HepG2 (cell line): Measurements from ENCODE around the gene RPL27A. TPM values are rescaled to one million over a fixed set of nuclear protein-coding genes. Genes with fewer than 3 reads are reported as not detected.
A peak's percentile ranks its signal among the peaks of the same experiment; 100 is the strongest.

Experiments used
- CREM ChIP-seq, 2 experiments: sonication (generic) in 1 of 2; formaldehyde crosslinking in 1 of 2; IDR thresholded peaks; 2 replicates each; pipeline versions ENCODE4 v1.4.0 to v1.6.1; 2016 to 2020; ENCODE audit warnings: antibody characterized with exemption in 1 of 2, mild to moderate bottlenecking in 1 of 2, missing genetic modification reagents in 1 of 2
- KLF15 ChIP-seq: sonication (generic); formaldehyde crosslinking; IDR thresholded peaks from 2 replicates; pipeline ENCODE4 v1.8.1; 2023; ENCODE audit warnings: borderline replicate concordance, mild to moderate bottlenecking, inconsistent platforms, missing genetic modification reagents, mixed read lengths
- NR2F1 ChIP-seq, 2 experiments: fragments of 450-650 bp in 1 of 2; formaldehyde crosslinking in 1 of 2; IDR thresholded peaks; 2 replicates each; pipeline versions ENCODE4 v1.5.0 to v1.6.1; 2016 to 2020; ENCODE audit warnings: mild to moderate bottlenecking in 1 of 2, missing compliant biosample characterization in 1 of 2, missing genetic modification reagents in 1 of 2, moderate library complexity in 1 of 2
- NR2F6 ChIP-seq, 2 experiments: IDR thresholded peaks; 2 replicates each; pipeline ENCODE4 v1.6.1; 2016; ENCODE audit warnings: antibody characterized with exemption in 1 of 2, mild to moderate bottlenecking in 1 of 2
- TCF7 ChIP-seq: sonication (generic); IDR thresholded peaks from 2 replicates; pipeline ENCODE4 v1.6.1; 2016; ENCODE audit warnings: antibody characterized with exemption, low read depth
- YEATS4 ChIP-seq: sonication (generic); formaldehyde crosslinking; IDR thresholded peaks from 2 replicates; pipeline ENCODE4 v1.4.0; 2020; ENCODE audit warnings: missing genetic modification reagents, borderline replicate concordance
- ZNF282 ChIP-seq: fragments of 450-650 bp; IDR thresholded peaks from 2 replicates; pipeline ENCODE4 v1.6.1; 2018; ENCODE audit not compliant: partially characterized antibody
- ZNF326 ChIP-seq: sonication (generic); formaldehyde crosslinking; IDR thresholded peaks from 2 replicates; pipeline ENCODE4 v1.4.0; 2020; ENCODE audit warnings: missing genetic modification reagents, borderline replicate concordance
- ZNF350 ChIP-seq: sonication (generic); formaldehyde crosslinking; IDR thresholded peaks from 2 replicates; pipeline ENCODE4 v1.4.0; 2020; ENCODE audit warnings: mild to moderate bottlenecking, low read depth, missing genetic modification reagents, borderline replicate concordance
- ZNF510 ChIP-seq: sonication (generic); formaldehyde crosslinking; IDR thresholded peaks from 2 replicates; pipeline ENCODE4 v1.4.0; 2020; ENCODE audit warnings: low read depth, mild to moderate bottlenecking, missing genetic modification reagents
- ZNF615 ChIP-seq: sonication (generic); formaldehyde crosslinking; IDR thresholded peaks from 2 replicates; pipeline ENCODE4 v1.5.0; 2020; ENCODE audit warnings: mild to moderate bottlenecking, missing genetic modification reagents, borderline replicate concordance
- ZNF660 ChIP-seq: sonication (generic); formaldehyde crosslinking; IDR thresholded peaks from 2 replicates; pipeline ENCODE4 v1.5.1; 2020; ENCODE audit warnings: mild to moderate bottlenecking, low read depth, missing genetic modification reagents, borderline replicate concordance
- ZNF781 ChIP-seq: sonication (generic); formaldehyde crosslinking; IDR thresholded peaks from 2 replicates; pipeline ENCODE4 v1.5.1; 2020; ENCODE audit warnings: borderline replicate concordance, mild to moderate bottlenecking, missing genetic modification reagents; ENCODE audit errors: not compliant biosample characterization
- polyA plus RNA-seq, 8 experiments: library from polyadenylated mRNA; depleted of rRNA in 3 of 8; stranded (reverse) in 7 of 8; unstranded in 1 of 8; fragments of >200 nt; fragmentation: Illumina TruSeq in 4 of 8; extraction: Trizol in 4 of 8; gene quantifications; 2 replicates each; pipeline versions ENCODE4 v1.2.1 to v1.2.3, GENCODE V29; 2011 to 2016; ENCODE audit warnings: low read depth in 4 of 8, missing spikeins in 1 of 8, mixed read lengths in 1 of 8; ENCODE audit not compliant: insufficient read depth in 1 of 8
- total RNA-seq, 5 experiments: library from RNA; depleted of rRNA; stranded (reverse); fragments of >200 nt; fragmentation: Illumina TruSeq; extraction: Trizol; gene quantifications; 2 replicates each; pipeline ENCODE4 v1.2.3, GENCODE V29; 2016; ENCODE audit warnings: low read depth in 1 of 5
- TF ChIP-seq, protein P1 (sequence below): sonication (generic); formaldehyde crosslinking; IDR thresholded peaks from 2 replicates; pipeline ENCODE4 v1.8.1; 2023; ENCODE audit warnings: missing genetic modification reagents, inconsistent platforms, borderline replicate concordance
- TF ChIP-seq, protein P2 (sequence below): conservative IDR thresholded peaks from 2 replicates; pipeline ENCODE4 v1.6.1; 2018; ENCODE audit warnings: missing genetic modification reagents
- TF ChIP-seq, protein P3 (sequence below): sonication (generic); formaldehyde crosslinking; IDR thresholded peaks from 2 replicates; pipeline ENCODE4 v1.4.0; 2020; ENCODE audit warnings: missing genetic modification reagents
- TF ChIP-seq, protein P4 (sequence below): IDR thresholded peaks from 2 replicates; pipeline ENCODE4 v1.6.1; 2018; ENCODE audit warnings: missing genetic modification reagents
- TF ChIP-seq, protein P5 (sequence below): sonication (generic); formaldehyde crosslinking; IDR thresholded peaks from 2 replicates; pipeline ENCODE4 v1.4.0; 2020; ENCODE audit warnings: missing genetic modification reagents

RPL27A gene
- total and polyA plus RNA-seq, 2 of the 13 experiments (the other 11 are each of a cell fraction or from before 2014, with no cell fraction given): 1,531 to 2,153 TPM

DNA sequence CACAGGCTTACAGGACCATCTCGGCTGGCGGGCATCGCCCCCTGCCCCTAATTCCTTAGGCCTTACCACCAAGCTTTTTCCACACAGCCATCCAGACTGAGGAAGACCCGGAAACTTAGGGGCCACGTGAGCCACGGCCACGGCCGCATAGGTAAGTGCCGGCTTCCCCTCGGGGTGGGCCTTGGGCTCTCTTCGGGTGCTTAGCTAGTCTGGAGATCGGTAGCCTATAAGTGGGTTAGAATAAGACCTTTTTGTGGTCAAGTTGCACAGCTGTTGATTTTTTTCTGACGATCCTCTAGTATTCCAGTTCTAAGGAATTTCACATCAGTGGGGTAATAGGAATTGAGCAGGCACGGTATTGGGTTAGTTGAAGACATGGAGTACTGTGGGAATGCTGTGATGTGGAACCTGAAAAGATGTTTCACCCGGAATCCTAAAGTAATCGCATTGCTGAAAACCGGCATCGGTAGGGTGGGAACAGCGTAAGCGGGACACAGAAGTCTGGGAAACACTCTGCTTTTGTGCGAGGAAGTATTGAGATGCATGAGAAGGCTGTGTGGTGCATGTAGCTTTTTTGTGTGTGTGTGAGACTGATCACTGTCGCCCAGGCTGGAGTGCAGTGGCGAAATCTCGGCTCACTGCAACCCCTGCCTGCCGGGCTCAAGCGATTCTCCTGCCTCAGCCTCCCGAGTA lies 669 bp downstream of the RPL27A start (continued):
- TF ChIP-seq ZNF615 (CRISPR knock-in tag) (peak; percentile 75; the same call in 1 of the 2 replicates), YEATS4 (CRISPR knock-in tag) (no peak), NR2F6 (IDR thresholded peaks at IDR 0.05) (no peak), NR2F6 (CRISPR knock-in tag; IDR thresholded peaks at IDR 0.05) (no peak), ZNF660 (no peak), ZNF350 (CRISPR knock-in tag) (no peak), KLF15 (CRISPR knock-in tag) (no peak), TCF7 (no peak), ZNF282 (no peak), ZNF781 (CRISPR knock-in tag) (no peak), ZNF326 (no peak), ZNF510 (CRISPR knock-in tag) (no peak), NR2F1 (CRISPR knock-in tag; IDR thresholded peaks at IDR 0.05) (no peak), CREM (IDR thresholded peaks at IDR 0.05) (no peak), CREM (CRISPR knock-in tag; IDR thresholded peaks at IDR 0.05) (no peak)
- TF ChIP-seq, protein P1, sequence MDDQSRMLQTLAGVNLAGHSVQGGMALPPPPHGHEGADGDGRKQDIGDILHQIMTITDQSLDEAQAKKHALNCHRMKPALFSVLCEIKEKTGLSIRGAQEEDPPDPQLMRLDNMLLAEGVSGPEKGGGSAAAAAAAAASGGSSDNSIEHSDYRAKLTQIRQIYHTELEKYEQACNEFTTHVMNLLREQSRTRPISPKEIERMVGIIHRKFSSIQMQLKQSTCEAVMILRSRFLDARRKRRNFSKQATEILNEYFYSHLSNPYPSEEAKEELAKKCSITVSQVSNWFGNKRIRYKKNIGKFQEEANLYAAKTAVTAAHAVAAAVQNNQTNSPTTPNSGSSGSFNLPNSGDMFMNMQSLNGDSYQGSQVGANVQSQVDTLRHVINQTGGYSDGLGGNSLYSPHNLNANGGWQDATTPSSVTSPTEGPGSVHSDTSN (CRISPR knock-in tag): no peak
- TF ChIP-seq, protein P2, sequence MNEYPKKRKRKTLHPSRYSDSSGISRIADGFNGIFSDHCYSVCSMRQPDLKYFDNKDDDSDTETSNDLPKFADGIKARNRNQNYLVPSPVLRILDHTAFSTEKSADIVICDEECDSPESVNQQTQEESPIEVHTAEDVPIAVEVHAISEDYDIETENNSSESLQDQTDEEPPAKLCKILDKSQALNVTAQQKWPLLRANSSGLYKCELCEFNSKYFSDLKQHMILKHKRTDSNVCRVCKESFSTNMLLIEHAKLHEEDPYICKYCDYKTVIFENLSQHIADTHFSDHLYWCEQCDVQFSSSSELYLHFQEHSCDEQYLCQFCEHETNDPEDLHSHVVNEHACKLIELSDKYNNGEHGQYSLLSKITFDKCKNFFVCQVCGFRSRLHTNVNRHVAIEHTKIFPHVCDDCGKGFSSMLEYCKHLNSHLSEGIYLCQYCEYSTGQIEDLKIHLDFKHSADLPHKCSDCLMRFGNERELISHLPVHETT (CRISPR knock-in tag): no peak
- TF ChIP-seq, protein P3, sequence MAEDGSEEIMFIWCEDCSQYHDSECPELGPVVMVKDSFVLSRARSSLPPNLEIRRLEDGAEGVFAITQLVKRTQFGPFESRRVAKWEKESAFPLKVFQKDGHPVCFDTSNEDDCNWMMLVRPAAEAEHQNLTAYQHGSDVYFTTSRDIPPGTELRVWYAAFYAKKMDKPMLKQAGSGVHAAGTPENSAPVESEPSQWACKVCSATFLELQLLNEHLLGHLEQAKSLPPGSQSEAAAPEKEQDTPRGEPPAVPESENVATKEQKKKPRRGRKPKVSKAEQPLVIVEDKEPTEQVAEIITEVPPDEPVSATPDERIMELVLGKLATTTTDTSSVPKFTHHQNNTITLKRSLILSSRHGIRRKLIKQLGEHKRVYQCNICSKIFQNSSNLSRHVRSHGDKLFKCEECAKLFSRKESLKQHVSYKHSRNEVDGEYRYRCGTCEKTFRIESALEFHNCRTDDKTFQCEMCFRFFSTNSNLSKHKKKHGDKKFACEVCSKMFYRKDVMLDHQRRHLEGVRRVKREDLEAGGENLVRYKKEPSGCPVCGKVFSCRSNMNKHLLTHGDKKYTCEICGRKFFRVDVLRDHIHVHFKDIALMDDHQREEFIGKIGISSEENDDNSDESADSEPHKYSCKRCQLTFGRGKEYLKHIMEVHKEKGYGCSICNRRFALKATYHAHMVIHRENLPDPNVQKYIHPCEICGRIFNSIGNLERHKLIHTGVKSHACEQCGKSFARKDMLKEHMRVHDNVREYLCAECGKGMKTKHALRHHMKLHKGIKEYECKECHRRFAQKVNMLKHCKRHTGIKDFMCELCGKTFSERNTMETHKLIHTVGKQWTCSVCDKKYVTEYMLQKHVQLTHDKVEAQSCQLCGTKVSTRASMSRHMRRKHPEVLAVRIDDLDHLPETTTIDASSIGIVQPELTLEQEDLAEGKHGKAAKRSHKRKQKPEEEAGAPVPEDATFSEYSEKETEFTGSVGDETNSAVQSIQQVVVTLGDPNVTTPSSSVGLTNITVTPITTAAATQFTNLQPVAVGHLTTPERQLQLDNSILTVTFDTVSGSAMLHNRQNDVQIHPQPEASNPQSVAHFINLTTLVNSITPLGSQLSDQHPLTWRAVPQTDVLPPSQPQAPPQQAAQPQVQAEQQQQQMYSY (CRISPR knock-in tag): no peak
- TF ChIP-seq, protein P4, sequence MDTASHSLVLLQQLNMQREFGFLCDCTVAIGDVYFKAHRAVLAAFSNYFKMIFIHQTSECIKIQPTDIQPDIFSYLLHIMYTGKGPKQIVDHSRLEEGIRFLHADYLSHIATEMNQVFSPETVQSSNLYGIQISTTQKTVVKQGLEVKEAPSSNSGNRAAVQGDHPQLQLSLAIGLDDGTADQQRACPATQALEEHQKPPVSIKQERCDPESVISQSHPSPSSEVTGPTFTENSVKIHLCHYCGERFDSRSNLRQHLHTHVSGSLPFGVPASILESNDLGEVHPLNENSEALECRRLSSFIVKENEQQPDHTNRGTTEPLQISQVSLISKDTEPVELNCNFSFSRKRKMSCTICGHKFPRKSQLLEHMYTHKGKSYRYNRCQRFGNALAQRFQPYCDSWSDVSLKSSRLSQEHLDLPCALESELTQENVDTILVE (CRISPR knock-in tag): no peak
- TF ChIP-seq, protein P5, sequence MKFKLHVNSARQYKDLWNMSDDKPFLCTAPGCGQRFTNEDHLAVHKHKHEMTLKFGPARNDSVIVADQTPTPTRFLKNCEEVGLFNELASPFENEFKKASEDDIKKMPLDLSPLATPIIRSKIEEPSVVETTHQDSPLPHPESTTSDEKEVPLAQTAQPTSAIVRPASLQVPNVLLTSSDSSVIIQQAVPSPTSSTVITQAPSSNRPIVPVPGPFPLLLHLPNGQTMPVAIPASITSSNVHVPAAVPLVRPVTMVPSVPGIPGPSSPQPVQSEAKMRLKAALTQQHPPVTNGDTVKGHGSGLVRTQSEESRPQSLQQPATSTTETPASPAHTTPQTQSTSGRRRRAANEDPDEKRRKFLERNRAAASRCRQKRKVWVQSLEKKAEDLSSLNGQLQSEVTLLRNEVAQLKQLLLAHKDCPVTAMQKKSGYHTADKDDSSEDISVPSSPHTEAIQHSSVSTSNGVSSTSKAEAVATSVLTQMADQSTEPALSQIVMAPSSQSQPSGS: no peak
